ENCODE data around the gene EPHA8.

EPHA8 gene

GRCh38 chr1:22628698-22629444 lies 65.6 kb downstream of the EPHA8 start:
- TF ChIP-seq CTCF (conservative IDR thresholded peaks at IDR 0.05) (no peak), ZFX (IDR thresholded peaks at IDR 0.05) (no peak)
- H3K27ac ChIP-seq, result no peak overlapping the region

GRCh38 chr1:22629886-22630285 lies 66.6 kb downstream of the EPHA8 start:
- no peak overlapping the region for H3K27ac ChIP-seq
- TF ChIP-seq ZFX (IDR thresholded peaks at IDR 0.05) (no peak), CTCF (conservative IDR thresholded peaks at IDR 0.05) (no peak)

- TF ChIP-seq ZFX (IDR thresholded peaks at IDR 0.05), result no peak
- TF ChIP-seq CTCF (conservative IDR thresholded peaks at IDR 0.05), result no peak
- H3K27ac ChIP-seq, result no peak overlapping the region
Observed at GRCh38 chr1:22633697-22634463, 70.6 kb downstream of the EPHA8 start.

GRCh38 chr1:22635436-22635835 lies 72.1 kb downstream of the EPHA8 start:
- no peak overlapping the region for H3K27ac ChIP-seq
- TF ChIP-seq ZFX (IDR thresholded peaks at IDR 0.05), result no peak
- no peak for TF ChIP-seq CTCF (conservative IDR thresholded peaks at IDR 0.05)

- TF ChIP-seq CTCF (conservative IDR thresholded peaks at IDR 0.05), result no peak
- no peak for TF ChIP-seq ZFX (IDR thresholded peaks at IDR 0.05)
Observed at GRCh38 chr1:22636353-22636752, 73.1 kb downstream of the EPHA8 start, which contains the start of gene C1QA. Gene C1QA (plus strand): TSS chr1:22636628. CDS start chr1:22637617, 989 bp downstream.

GRCh38 chr1:22636927-22637326 lies 73.6 kb downstream of the EPHA8 start:
- H3K27ac ChIP-seq, result no peak overlapping the region

More at GRCh38 chr1:22636353-22636752, 73.1 kb downstream of the EPHA8 start, which contains the start of gene C1QA:
- no peak within 1 kb of the TSS for H3K27ac ChIP-seq

More at GRCh38 chr1:22636927-22637326, 73.6 kb downstream of the EPHA8 start:
- TF ChIP-seq ZFX (IDR thresholded peaks at IDR 0.05) (no peak), CTCF (conservative IDR thresholded peaks at IDR 0.05) (no peak)

Data from C4-2B (cell line).